Esophagus muscularis mucosa (tissue), 4 donors: ENCODE data around the gene CUEDC2.

ENCODE experiments used
- CTCF ChIP-seq, 3 experiments: fragments of 200-600 bp in 2 of 3; fragments of 450-650 bp in 1 of 3; sonication (generic) in 2 of 3; IDR thresholded peaks; one replicate each; pipeline ENCODE4 v1.5.1; 2017 to 2019; ENCODE audit warnings: antibody characterized with exemption in 3 of 3, mild to moderate bottlenecking in 2 of 3, moderate library complexity in 1 of 3
- EP300 ChIP-seq: sonication (generic); formaldehyde crosslinking; IDR thresholded peaks from one replicate; pipeline ENCODE4 v1.6.1; 2017; ENCODE audit warnings: antibody characterized with exemption
- POLR2A ChIP-seq: fragments of 450-650 bp; IDR thresholded peaks from one replicate; pipeline ENCODE4 v1.6.1; 2017; ENCODE audit warnings: antibody characterized with exemption, moderate library complexity, mild to moderate bottlenecking, low read depth
- POLR2AphosphoS5 ChIP-seq, 2 donors: sonication (generic); formaldehyde crosslinking; IDR thresholded peaks; one replicate each; pipeline ENCODE4 v1.6.1; 2017; ENCODE audit warnings: antibody characterized with exemption in 2 of 2

GRCh38 chr10:102393411-102394078 lies 38.8 kb downstream of the CUEDC2 start:
- TF ChIP-seq POLR2A (no peak), CTCF (IDR thresholded peaks at IDR 0.05) (peak in 2 of 3 experiments; percentile 95 to 96), EP300 (no peak), POLR2AphosphoS5 (IDR thresholded peaks at IDR 0.05) (no peak)
